ENCODE results near the gene SLC22A14.
"Not testable (repeated sequence)": the region's sequence is repeated elsewhere in the genome, so short reads cannot be mapped to it uniquely, and the experiment has no call there.

The SLC22A14 gene

DNA sequence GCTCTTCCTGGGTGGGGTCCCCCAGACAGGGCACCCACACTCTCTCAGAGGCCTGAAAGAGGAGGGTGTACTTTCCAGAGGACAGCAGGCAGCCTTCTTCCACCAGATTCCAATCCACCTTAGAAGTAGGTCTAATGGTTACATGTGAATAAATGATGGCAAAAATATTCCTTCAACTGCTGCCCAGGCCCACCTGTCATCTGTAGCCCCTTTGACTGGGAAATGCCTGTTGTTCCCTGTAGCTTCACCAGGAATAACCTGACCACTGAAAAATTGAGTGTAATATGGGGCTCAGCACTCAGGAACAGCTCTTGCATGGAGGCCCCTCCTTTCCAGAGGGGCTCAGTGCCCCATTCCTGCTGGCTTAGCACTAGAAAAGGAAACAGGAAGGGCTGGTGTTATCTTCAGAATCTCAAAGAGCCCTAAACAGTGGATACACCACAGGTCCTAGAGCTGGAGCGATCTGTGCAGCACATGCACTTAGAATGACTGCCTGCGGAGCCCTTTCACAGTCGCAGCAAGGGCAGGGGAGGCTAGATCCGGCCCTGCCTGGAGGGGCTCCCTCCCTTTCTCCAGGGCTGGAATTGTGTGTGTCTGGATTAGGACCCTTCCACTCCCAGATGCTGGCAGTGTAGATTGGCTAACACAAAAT, 32.1 kb downstream of the SLC22A14 start:
- no peak for DNase-seq

DNA sequence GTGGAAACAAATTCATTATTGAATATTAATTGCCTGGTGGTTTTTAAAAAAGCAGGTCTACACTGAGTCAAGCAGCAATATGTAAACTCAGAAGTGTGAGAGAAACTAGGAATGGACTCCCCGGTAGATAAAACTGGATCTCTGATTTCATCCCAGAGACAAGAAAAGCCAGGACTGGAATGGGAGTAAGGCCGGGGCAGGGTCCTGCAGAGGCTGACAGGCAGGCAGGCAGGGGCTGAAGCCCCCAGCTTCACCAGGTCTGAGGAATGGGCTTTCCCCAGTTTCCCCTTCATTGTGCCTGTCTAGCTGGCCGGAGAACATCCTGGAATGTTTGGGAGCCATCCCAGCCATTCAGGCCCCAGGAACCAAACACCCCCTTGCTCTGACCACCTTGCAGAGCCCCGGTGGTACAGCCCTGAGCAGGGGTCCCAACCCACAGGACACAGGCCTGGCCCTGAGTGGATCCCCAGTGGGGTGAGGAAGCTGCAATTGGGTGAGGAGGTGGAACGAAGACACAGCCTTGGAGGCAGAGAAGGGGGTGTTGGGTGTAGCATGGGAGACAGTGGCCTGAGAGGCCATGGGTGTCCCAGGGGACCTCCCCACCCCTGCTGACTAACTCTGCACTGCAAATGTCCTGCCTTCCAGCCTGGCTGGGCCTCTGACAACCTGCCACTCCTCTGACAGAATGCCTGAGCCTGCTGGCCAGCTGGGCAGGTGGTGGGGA, 32.8 kb downstream of the SLC22A14 start:
- no peak for DNase-seq

DNA sequence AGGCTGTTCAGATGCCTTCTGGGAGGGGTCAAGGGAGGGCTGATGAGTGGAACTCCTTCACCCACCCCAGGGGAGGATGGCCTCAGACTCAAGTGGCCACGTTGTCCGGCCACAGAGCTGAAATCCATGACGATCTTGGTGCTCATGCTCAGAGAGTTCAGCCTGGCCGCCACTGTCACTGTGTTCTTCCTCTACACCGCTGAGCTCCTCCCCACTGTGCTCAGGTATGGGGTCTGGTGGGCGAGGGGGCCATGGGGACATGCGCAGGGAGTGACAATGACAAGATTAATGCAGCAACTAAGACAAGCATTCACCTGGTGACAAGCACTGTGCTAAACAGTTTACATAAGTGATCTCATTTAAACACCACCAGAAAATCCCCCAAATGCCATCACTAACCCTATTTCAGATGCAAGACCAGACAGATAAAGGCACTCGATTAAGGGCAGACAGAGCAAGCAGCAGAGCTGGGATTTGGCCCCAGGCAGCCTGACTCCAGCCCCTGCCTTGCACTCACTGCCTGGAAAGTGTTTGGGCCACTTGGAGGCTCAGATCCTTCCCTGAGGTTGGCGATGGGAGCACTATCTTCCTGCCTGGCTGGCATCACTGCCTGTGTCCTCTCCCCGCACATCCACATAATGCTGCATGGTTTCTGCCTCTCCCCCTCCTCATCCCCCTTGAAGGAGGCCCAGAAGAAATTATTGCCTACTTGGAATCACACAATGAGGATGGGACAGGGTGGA, 33.6 kb downstream of the SLC22A14 start:
- no peak for DNase-seq

DNA sequence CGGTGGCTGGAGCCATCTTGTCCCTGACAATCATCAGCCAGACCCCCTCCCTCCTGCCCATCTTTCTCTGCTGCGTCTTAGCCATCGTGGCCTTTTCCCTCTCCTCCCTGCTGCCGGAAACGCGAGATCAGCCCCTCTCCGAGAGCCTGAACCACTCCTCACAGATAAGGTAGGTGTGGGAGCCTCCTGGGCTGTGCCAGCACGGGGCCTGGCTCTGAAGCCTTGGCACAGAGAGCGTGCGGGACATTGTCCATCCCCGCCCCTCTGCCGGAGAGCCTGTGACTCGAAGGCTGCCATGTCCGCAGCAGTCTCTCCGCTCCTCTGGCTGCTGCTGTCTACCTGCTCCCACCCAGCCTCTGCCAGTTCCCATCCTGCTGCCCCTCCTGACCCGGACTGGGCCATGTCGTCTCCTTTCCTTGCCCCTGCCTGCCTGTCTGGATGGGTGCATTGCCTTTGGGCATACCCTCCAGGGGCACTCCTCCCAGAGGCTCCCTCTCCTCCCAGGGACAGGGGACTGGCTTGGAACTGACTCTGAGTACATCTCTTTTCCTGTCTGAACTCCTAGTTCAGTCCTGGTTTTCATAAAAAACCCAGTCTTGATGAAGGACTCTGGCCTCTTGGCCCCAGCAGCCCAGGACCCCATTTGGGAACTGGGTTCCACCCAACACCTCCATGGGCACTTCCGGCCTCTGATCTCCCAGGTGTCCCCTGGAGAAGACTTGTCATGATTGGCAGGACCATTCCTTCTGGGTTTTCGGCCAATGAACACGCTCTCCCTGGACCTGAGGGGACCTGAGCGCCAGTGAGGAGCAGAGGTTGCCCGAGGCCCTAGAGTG, 34.5 kb downstream of the SLC22A14 start:
- DNase-seq = no peak

DNA sequence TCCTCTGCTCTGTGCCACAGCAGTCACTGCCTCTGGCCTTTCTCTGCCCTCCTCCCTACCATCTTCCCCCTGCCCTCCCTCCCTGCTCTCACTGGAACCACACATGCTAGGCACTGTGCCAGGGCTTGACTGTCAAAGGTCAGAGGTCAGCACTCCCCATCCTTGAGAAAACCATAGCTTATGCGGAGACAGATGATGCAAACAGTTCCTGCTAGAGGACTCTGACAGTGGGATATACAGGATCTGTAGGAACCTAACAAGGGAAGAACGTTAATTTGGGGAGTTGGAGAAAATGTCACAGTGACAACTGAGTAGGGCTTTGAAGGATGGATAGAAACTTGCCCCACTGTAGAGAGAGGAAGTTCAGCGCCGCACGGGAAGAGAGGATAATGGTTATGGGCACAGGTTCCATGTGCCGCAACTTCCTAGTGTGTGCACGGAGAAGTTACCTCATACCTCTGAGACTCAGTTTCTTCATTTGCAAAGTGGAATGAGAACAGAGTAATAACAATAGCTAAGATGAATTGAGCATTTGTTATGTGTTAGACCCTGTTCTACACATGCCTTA, 35.2 kb downstream of the SLC22A14 start:
- DNase-seq = no peak

DNA sequence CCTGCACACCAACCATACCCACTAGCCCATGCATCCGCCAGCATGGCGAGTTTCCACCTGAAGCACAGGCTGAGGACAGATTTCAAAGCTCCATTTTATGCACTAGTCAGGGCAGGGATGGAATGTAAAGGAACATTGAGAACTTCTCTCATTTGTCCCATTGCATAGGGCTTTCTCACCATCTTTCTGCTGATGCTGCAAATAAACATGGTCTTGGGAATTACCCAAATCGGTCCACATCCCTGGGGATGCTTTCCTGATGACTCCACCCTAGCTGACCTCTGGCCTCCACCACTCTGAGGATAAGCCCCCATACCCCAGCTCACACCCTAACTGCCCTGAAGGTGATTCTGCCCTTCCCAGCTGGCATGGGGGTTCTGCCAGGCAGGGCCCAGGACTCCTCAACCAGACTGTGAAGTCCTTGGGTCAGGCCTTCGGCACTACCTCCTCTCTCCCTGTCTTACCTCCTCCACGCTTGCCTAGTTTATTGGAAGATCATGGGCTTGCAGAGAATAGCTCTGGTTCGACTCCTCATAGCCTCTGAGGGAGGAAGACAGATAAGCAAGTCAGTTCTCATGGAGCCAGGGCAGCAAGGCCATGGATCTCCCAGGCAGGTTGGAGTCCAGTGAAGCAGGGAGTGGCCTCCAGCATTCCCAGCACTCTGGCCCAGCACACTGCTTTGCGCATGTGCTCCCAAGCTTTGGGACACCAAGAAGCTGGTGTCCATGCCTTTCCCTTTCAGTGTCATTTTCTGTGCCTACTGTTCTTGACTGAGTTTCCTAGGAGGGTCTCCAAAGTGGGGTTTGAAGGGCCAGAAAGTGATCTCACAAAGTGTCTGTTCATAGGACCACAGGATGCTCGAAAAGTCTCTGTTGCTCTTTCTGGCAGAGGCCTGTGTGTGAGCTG, 36.9 kb downstream of the SLC22A14 start:
- no peak for DNase-seq

DNA sequence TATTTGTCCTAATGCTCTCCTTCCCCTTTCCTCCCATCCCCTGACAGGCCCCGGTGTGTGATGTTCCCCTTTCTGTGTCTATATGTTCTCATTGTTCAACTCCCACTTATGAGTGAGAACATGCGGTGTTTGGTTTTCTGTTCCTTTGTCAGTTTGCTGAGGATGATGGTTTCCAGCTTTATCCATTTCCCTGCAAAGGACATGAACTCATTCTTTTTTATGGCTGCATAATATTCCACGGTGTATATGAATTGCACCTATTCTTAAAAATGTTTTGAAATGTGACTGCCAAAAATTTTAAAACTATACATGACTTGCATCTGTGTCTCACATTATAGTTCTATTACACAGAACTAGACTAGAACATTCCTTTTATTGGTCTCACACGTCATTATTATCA, 38.5 kb downstream of the SLC22A14 start:
- DNase-seq = not testable (repeated sequence)

DNA sequence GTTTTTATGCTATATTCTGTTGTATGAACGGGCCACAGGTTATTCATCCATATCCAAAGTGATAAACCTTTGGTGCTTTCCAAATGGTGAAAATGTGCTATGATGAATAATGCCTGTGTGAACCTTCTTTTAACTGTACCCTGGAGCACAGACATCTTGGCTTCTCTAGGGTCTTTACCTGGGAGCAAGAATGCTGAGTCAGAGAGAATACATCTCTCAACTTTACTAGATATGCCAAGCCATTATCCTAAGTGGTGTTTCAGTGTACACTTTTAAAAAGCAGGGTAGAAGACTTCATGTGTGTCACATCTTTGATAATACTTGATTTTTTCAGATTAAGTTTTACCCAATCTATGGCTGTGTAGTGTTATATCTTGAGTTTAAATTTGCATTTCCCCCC, 41.0 kb downstream of the SLC22A14 start:
- DNase-seq = no peak

DNA sequence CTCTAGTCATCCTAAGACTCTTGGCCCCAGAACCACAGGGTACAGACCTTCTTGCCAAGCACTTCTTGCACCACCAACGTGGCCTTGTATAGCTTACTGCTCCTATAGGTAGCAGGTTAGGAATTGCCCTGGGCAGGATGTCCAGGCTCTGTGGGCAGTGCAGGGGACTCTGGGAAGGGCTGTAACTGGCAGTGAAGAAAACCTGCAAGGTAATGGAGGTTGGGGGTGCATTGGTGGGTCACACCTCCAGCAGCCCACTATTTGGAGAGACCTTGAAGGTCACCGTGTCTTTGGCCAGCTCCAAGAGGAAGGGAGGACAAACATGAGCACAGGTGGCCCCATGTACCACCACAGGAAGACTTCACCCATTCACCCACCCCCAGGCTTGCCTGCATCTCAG, 43.2 kb downstream of the SLC22A14 start:
- DNase-seq = no peak

DNA sequence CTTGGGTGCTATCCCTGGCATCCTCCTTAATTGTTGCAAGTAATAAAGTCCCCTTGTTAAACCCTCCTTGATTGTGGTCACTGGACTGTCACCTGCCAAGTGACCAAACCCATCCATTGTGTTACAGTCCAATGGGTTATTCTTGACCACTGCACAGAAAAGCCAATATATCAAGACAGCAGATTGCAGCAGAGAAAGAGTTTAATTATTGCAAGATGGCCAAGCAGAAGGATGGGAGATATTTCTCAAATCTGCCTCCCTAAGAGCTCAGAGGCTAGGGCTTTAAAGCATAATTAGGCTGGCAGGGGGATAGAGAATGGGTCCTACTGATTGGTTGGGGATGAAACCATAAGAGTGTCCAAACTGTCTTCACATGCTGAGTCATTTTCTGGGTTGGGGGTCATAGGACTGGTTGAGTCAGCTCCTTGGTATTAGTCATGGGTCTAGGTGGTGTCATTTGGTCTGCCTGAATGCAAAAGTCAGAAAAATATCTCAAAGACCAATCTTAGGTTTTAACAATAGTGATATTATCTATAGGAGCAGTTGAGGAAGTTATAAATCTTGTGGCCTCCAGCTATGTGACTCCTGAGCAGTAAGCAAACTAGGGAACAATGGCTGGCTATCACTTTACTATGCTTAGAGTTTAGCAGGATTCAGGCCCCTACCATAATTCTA, 45.4 kb downstream of the SLC22A14 start:
- DNase-seq = no peak

DNA sequence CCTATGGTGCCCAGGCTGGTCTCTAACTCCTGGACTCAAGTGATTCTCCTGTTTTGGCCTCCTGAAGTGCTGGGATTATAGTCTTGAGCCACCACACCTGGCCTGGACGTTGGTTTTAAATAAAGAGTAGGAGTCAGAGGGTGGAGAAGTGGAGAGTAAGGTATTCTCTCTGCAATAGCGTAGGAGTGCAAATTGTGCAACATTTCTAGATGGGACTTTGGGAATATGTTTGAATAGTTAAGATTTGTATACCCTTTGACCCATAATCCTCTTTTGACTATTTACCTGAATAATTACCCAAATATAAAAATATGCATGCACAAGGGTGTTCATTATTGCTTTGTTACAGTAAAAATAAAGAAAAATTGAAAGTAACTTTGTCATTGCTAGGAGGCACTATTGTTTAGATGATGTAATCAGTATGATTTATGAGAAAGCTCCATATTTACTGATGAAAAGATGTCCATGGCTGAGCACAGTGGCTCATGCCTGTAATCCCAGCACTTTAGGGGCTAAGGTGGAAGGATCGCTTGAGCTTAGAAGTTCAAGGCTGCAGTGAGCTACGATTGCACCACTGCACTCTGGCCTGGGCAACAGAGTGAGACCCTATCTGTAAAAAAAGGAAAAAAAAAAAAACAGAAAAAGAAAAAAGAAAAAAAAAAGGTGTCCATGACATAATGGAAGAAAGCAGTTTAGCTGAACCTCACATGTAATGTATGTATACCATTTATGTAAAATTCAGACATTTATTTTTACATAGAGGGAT, 49.3 kb downstream of the SLC22A14 start:
- DNase-seq = no peak

DNA sequence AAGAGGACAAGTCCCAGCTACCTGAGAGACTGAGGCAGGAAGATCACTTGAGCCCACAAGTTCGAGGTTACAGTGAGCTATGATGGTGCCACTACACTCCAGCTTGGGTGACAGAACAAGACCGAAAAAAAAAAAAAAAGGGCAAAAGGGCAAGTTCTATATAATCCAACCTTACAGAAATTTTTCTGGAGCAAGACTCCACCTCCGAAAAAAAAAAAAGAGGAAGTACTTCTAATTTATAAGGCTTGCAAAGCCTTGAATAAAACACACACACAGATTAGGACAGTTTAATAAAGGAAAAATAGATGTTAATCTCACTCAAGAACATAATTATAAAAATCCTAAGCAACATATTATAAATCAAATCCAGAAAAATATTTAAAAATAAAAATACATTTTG, 50.1 kb downstream of the SLC22A14 start:
- no peak for DNase-seq

DNA sequence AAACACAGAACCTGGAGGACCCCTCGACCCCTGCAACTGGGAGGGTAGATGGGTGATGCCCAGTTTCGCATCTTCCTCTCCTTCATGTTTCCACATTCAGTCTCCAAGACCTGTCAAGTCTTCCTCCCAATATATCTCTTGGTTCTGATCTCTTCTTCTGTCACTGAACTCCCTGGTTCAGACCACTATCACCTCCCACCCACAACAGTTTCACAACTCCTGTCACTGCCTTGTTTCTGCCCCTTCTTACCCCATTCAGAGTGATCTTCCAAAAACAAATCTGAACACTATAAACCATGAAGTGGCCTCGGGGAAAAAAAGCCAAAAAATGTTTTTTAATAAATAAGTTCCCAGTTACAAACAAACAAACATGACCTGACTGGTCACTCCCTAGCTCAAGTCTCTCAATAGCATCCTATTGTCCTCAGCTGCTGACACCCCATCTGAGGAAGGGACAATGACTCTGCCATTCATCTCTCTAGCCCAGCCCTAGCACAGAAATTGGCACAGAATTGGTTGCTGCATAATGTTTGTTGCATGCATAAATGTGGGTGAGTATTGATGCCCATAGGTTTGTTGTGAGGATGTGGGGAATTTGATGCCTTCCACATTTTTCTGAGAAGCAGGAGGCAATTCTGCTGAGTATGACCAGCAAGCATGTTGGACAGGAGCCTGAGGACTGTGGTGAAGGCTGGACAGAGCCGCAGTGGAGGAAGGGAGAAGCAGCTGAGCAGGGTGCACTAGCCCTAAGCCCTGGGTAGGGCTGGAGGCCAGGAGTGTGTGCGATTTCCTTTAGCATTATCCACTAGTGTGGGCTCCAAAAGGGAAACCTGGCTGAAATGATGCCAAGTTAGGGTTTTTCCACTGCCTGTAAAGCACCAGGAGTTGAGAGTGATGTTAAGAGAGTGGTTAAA, 52.3 kb downstream of the SLC22A14 start:
- DNase-seq = no peak

DNA sequence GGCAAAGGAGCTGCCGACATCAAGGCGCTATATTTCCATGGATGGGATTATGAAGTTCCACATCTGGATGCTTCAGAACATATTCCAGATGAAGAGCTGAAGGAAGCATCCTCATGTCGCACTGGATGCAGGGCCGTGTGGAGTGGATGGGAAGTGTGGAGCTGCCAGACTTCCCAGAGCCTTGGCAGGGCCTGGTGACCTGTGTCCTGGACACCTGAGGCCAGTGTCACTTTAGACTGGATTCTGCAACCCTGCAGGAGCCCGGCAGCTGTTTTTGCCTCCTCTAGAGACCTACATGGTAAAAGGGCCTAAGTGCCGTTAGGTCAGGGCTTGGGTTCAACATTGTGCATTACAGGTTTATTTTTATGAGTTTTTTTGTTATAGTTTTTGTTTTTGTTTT, 53.2 kb downstream of the SLC22A14 start:
- no peak for DNase-seq

DNA sequence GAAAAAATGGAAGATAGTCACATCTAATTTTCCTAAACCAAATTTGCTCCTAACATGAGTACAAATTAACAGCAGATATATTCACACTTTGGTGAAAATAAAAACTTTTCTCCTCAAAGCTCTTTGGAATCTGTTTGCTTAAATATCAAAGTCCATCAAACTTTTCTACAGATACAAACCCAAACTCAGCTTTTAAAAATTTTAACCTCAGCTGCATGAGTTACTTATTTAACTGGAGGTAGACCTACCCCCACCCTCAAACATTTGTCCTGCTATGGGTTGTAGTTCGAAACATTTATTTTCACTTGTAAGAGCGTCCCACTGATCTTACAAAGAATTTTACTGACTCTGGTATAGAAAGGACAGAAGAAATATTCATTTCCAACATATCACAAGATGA, 55.6 kb downstream of the SLC22A14 start:
- no peak for DNase-seq

DNA sequence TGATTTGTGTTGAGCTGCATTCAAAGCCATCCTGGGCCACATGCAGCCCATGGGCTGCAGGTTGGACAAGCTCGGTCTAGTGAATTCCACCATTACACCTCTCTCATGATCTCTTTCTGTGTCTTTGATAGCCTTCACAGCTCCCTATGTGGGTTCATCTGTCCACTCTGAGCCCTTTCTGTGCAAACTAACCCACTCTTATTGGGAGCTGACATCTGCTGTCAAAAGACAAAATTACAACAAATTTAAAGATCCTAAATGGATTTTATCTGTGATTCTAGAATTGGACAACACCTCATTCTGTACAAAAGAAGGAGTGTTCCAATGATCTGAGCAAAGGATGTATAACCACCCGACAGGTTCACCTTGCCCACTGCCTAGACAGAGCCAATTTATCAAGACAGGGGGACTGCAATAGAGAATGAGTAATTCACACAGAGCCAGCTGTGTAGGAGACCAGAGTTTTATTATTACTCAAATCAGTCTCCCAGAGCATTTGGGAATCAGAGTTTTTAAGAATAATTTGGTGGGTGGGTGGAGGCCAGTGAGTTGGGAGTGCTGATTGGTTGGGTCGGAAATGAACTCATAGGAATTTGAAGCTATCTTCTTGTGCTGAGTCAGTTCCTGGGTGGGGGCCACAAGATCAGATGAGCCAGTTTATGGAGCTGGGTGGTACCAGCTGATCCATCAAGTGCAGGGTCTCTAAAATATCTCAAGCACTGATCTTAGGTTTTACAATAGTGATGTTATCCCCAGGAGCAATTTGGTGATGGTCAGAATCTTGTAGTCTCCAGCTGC, 61.9 kb downstream of the SLC22A14 start:
- DNase-seq = no peak

DNA sequence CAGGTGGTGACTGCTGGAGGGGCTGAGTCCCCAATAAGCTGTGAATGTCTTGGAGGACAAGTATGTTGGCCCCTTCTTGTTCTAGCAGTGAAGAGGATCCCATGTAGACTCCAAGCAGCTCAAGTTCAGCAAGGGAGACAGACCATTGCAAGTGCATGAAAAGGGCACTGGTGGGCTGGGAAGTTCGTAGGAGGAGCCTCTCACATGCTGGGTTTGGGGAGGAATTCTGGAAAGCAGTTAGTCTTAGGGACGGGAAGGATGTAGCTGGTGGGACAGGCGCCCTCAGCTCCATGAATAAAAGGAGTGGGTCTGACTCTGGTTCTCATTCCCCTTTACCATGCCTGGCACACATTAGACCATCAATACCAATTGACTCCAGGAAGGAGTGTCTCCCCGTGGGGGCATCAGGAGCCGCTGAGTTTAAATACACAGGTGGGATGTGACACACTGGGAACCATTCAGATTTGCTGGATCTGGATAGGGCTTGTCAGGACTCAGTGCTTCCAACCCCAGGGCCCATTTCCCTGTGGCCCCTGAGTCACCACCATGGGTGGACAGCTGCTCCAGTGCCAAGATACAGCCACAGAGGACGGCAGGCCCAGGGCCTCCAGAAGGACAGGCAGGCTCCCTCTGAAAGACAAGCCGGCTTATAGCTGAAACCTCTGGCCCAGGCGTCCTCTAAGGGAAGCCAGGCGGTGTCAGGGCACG, 63.9 kb downstream of the SLC22A14 start:
- no peak for DNase-seq
